NCI-H2227 (cell line): ENCODE measurements around the gene MOGAT3.

ENCODE experiments used
- DNase-seq: peaks from one replicate; lab custom pipeline; 2025; ENCODE audit not compliant: unreplicated experiment; lab: John Stamatoyannopoulos, UW

The MOGAT3 gene

GRCh38 chr7:101173752-101174244 lies 27.0 kb downstream of the MOGAT3 start:
- DNase-seq: no peak

GRCh38 chr7:101172854-101173751 lies 27.7 kb downstream of the MOGAT3 start:
- DNase-seq: no peak

- DNase-seq: no peak
Measured at GRCh38 chr7:101172005-101172853, 28.6 kb downstream of the MOGAT3 start.

- DNase-seq: no peak
Measured at GRCh38 chr7:101171442-101171837, 29.4 kb downstream of the MOGAT3 start.

- DNase-seq: no peak
Measured at GRCh38 chr7:101170617-101171441, 30.0 kb downstream of the MOGAT3 start.

- DNase-seq: peak; percentile 93
Measured at GRCh38 chr7:101169838-101170551, 30.8 kb downstream of the MOGAT3 start.

GRCh38 chr7:101169110-101169837 lies 31.6 kb downstream of the MOGAT3 start:
- DNase-seq: no peak

- no peak for DNase-seq
Measured at GRCh38 chr7:101168412-101169049, 32.3 kb downstream of the MOGAT3 start.

- DNase-seq: peak; percentile 28
Measured at GRCh38 chr7:101167645-101168411, 33.0 kb downstream of the MOGAT3 start.

- peak; percentile 84 for DNase-seq
Measured at GRCh38 chr7:101166909-101167644, 33.8 kb downstream of the MOGAT3 start.

- peak; percentile 64 for DNase-seq
Measured at GRCh38 chr7:101166648-101166908, 34.3 kb downstream of the MOGAT3 start.

GRCh38 chr7:101165958-101166647 lies 34.7 kb downstream of the MOGAT3 start:
- peak; percentile 73 for DNase-seq

GRCh38 chr7:101165075-101165957 lies 35.5 kb downstream of the MOGAT3 start, which contains the start of gene VGF:
Gene VGF (minus strand): TSS chr7:101165569. CDS start chr7:101164843, 726 bp downstream.
- DNase-seq: peak; percentile 99

GRCh38 chr7:101164071-101164840 lies 36.6 kb downstream of the MOGAT3 start:
- peak; percentile 62 for DNase-seq

- peak; percentile 93 for DNase-seq
Measured at GRCh38 chr7:101163279-101164070, 37.4 kb downstream of the MOGAT3 start.
